ENCODE measurements around the gene IMMT.
"Not testable (repeated sequence)": the region's sequence is repeated elsewhere in the genome, so short reads cannot be mapped to it uniquely, and the experiment has no call there.

Gene IMMT

GRCh38 chr2:86195055-86195807 is at the start of gene IMMT:
IMMT (minus strand) TSS chr2:86195462; CDS start chr2:86195382, 80 bp downstream.
- DNase-seq = peak; percentile 88

- not testable (repeated sequence) for DNase-seq
These were observed 49.5 kb upstream of the IMMT start for GRCh38 chr2:86244781-86245180.

- DNase-seq = no peak
These were observed 48.9 kb upstream of the IMMT start for GRCh38 chr2:86243950-86244733.

- DNase-seq = no peak
These were observed 48.0 kb upstream of the IMMT start for GRCh38 chr2:86243272-86243671.

- no peak for DNase-seq
These were observed 46.3 kb upstream of the IMMT start for GRCh38 chr2:86241611-86242010.

- no peak for DNase-seq
These were observed 45.0 kb upstream of the IMMT start for GRCh38 chr2:86240251-86240650.

- no peak for DNase-seq
These were observed 44.5 kb upstream of the IMMT start for GRCh38 chr2:86239745-86240144.

- no peak for DNase-seq
These were observed 44.1 kb upstream of the IMMT start for GRCh38 chr2:86239326-86239725.

GRCh38 chr2:86238354-86238753 is 43.1 kb upstream of the IMMT start:
- no peak for DNase-seq

GRCh38 chr2:86237172-86237571 is 41.9 kb upstream of the IMMT start:
- DNase-seq = no peak

- DNase-seq = no peak
These were observed 40.1 kb upstream of the IMMT start for GRCh38 chr2:86235196-86235980.

GRCh38 chr2:86234563-86235131 is 39.4 kb upstream of the IMMT start:
- no peak for DNase-seq

GRCh38 chr2:86233436-86233835 is 38.2 kb upstream of the IMMT start:
- no peak for DNase-seq

GRCh38 chr2:86232910-86233309 is 37.6 kb upstream of the IMMT start:
- DNase-seq = no peak

- no peak for DNase-seq
These were observed 37.1 kb upstream of the IMMT start for GRCh38 chr2:86232373-86232784.

- no peak for DNase-seq
These were observed 36.6 kb upstream of the IMMT start for GRCh38 chr2:86231680-86232372.

GRCh38 chr2:86230961-86231360 is 35.7 kb upstream of the IMMT start:
- DNase-seq = no peak

GRCh38 chr2:86229221-86229620 is 34.0 kb upstream of the IMMT start:
- DNase-seq = no peak

GRCh38 chr2:86228574-86228973 is 33.3 kb upstream of the IMMT start:
- DNase-seq = not testable (repeated sequence)

GRCh38 chr2:86227685-86228084 is 32.4 kb upstream of the IMMT start:
- DNase-seq = no peak

- DNase-seq = no peak
These were observed 31.6 kb upstream of the IMMT start for GRCh38 chr2:86226636-86227520.

All from activated gamma-delta T cell treated with Interleukin-2 at 50 U/mL for 16 hours (primary cell).